ENCODE measurements around the gene GDAP1L1. TPM values are rescaled to one million over a fixed set of nuclear protein-coding genes. Genes with fewer than 3 reads are reported as not detected.
"Not testable (repeated sequence)": the region's sequence is repeated elsewhere in the genome, so short reads cannot be mapped to it uniquely, and the experiment has no call there.

Gene GDAP1L1
- total RNA-seq, 1 donor, result not detected

- Histone ChIP-seq H3K4me1 (ENCODE audit: insufficient read depth, low read length) (no peaks in the 10 kb centered on the region), H3K4me3 (ENCODE audit: low read length) (no peak overlapping the region), H3K27me3 (ENCODE audit: insufficient read depth, low read length) (no peaks in the 10 kb centered on the region), H3K9me3 (ENCODE audit: low read depth, low read length) (no peaks in the 10 kb centered on the region)
Measured at GRCh38 chr20:44231713-44232468, 15.2 kb upstream of the GDAP1L1 start.

GRCh38 chr20:44232469-44232856 is 14.6 kb upstream of the GDAP1L1 start:
- H3K9me3 ChIP-seq (ENCODE audit: low read depth, low read length); H3K4me1 ChIP-seq (ENCODE audit: insufficient read depth, low read length); H3K27me3 ChIP-seq (ENCODE audit: insufficient read depth, low read length); H3K4me3 ChIP-seq (ENCODE audit: low read length): not testable (repeated sequence)

GRCh38 chr20:44233436-44234016 is 13.6 kb upstream of the GDAP1L1 start:
- Histone ChIP-seq H3K4me1 (ENCODE audit: insufficient read depth, low read length) (no peaks in the 10 kb centered on the region), H3K27me3 (ENCODE audit: insufficient read depth, low read length) (no peaks in the 10 kb centered on the region), H3K9me3 (ENCODE audit: low read depth, low read length) (no peaks in the 10 kb centered on the region), H3K4me3 (ENCODE audit: low read length) (no peak overlapping the region)

GRCh38 chr20:44234566-44235317 is 12.4 kb upstream of the GDAP1L1 start:
- no peak overlapping the region for H3K4me3 ChIP-seq (ENCODE audit: low read length)
- no peaks in the 10 kb centered on the region for H3K27me3 ChIP-seq (ENCODE audit: insufficient read depth, low read length)
- no peaks in the 10 kb centered on the region for H3K9me3 ChIP-seq (ENCODE audit: low read depth, low read length)
- no peaks in the 10 kb centered on the region for H3K4me1 ChIP-seq (ENCODE audit: insufficient read depth, low read length)

- Histone ChIP-seq H3K4me3 (ENCODE audit: low read length) (no peak overlapping the region), H3K4me1 (ENCODE audit: insufficient read depth, low read length) (no peaks in the 10 kb centered on the region), H3K27me3 (ENCODE audit: insufficient read depth, low read length) (no peaks in the 10 kb centered on the region), H3K9me3 (ENCODE audit: low read depth, low read length) (no peaks in the 10 kb centered on the region)
Measured at GRCh38 chr20:44235702-44236101, 11.4 kb upstream of the GDAP1L1 start.

- not testable (repeated sequence) for H3K9me3 ChIP-seq (ENCODE audit: low read depth, low read length); H3K4me3 ChIP-seq (ENCODE audit: low read length); H3K4me1 ChIP-seq (ENCODE audit: insufficient read depth, low read length); H3K27me3 ChIP-seq (ENCODE audit: insufficient read depth, low read length)
Measured at GRCh38 chr20:44236840-44237239, 10.3 kb upstream of the GDAP1L1 start.

GRCh38 chr20:44241796-44242195 is 5.3 kb upstream of the GDAP1L1 start:
- Histone ChIP-seq H3K27me3 (ENCODE audit: insufficient read depth, low read length) (peaks cover 10% of the 10 kb centered on the region), H3K4me3 (ENCODE audit: low read length) (no peak overlapping the region), H3K9me3 (ENCODE audit: low read depth, low read length) (no peaks in the 10 kb centered on the region), H3K4me1 (ENCODE audit: insufficient read depth, low read length) (no peaks in the 10 kb centered on the region)

- Histone ChIP-seq H3K4me1 (ENCODE audit: insufficient read depth, low read length) (no peaks in the 10 kb centered on the region), H3K9me3 (ENCODE audit: low read depth, low read length) (no peaks in the 10 kb centered on the region), H3K4me3 (ENCODE audit: low read length) (no peak overlapping the region), H3K27me3 (ENCODE audit: insufficient read depth, low read length) (peaks cover 27% of the 10 kb centered on the region)
Measured at GRCh38 chr20:44245977-44246376, 1.1 kb upstream of the GDAP1L1 start.

GRCh38 chr20:44247586-44248409 is 690 bp downstream of the GDAP1L1 start:
- Histone ChIP-seq H3K27me3 (ENCODE audit: insufficient read depth, low read length) (peaks cover 27% of the 10 kb centered on the region), H3K9me3 (ENCODE audit: low read depth, low read length) (no peaks in the 10 kb centered on the region), H3K4me3 (ENCODE audit: low read length) (no peak overlapping the region), H3K4me1 (ENCODE audit: insufficient read depth, low read length) (no peaks in the 10 kb centered on the region)

- Histone ChIP-seq H3K9me3 (ENCODE audit: low read depth, low read length) (no peaks in the 10 kb centered on the region), H3K4me1 (ENCODE audit: insufficient read depth, low read length) (no peaks in the 10 kb centered on the region), H3K27me3 (ENCODE audit: insufficient read depth, low read length) (peaks cover 27% of the 10 kb centered on the region), H3K4me3 (ENCODE audit: low read length) (no peak overlapping the region)
Measured at GRCh38 chr20:44248410-44248759, 1.3 kb downstream of the GDAP1L1 start.

- H3K27me3 ChIP-seq (ENCODE audit: insufficient read depth, low read length), result peaks cover 22% of the 10 kb centered on the region
Measured at GRCh38 chr20:44251284-44251683, 4.2 kb downstream of the GDAP1L1 start.

GRCh38 chr20:44253528-44253927 is 6.4 kb downstream of the GDAP1L1 start:
- no peaks in the 10 kb centered on the region for H3K4me1 ChIP-seq (ENCODE audit: insufficient read depth, low read length)

More at GRCh38 chr20:44251284-44251683, 4.2 kb downstream of the GDAP1L1 start:
- Histone ChIP-seq H3K4me1 (ENCODE audit: insufficient read depth, low read length) (no peaks in the 10 kb centered on the region), H3K4me3 (ENCODE audit: low read length) (no peak overlapping the region), H3K9me3 (ENCODE audit: low read depth, low read length) (no peaks in the 10 kb centered on the region)

GRCh38 chr20:44254073-44254472 is 7.0 kb downstream of the GDAP1L1 start:
- Histone ChIP-seq H3K4me1 (ENCODE audit: insufficient read depth, low read length) (no peaks in the 10 kb centered on the region), H3K9me3 (ENCODE audit: low read depth, low read length) (no peaks in the 10 kb centered on the region), H3K4me3 (ENCODE audit: low read length) (no peak overlapping the region), H3K27me3 (ENCODE audit: insufficient read depth, low read length) (peaks cover 2% of the 10 kb centered on the region)

More at GRCh38 chr20:44253528-44253927, 6.4 kb downstream of the GDAP1L1 start:
- Histone ChIP-seq H3K27me3 (ENCODE audit: insufficient read depth, low read length) (peaks cover 5% of the 10 kb centered on the region), H3K4me3 (ENCODE audit: low read length) (no peak overlapping the region), H3K9me3 (ENCODE audit: low read depth, low read length) (no peaks in the 10 kb centered on the region)

GRCh38 chr20:44255942-44256341 is 8.8 kb downstream of the GDAP1L1 start:
- no peaks in the 10 kb centered on the region for H3K9me3 ChIP-seq (ENCODE audit: low read depth, low read length)
- no peaks in the 10 kb centered on the region for H3K27me3 ChIP-seq (ENCODE audit: insufficient read depth, low read length)
- no peaks in the 10 kb centered on the region for H3K4me1 ChIP-seq (ENCODE audit: insufficient read depth, low read length)
- H3K4me3 ChIP-seq (ENCODE audit: low read length), result no peak overlapping the region

GRCh38 chr20:44256961-44257360 is 9.9 kb downstream of the GDAP1L1 start:
- Histone ChIP-seq H3K27me3 (ENCODE audit: insufficient read depth, low read length) (no peaks in the 10 kb centered on the region), H3K4me1 (ENCODE audit: insufficient read depth, low read length) (no peaks in the 10 kb centered on the region), H3K9me3 (ENCODE audit: low read depth, low read length) (no peaks in the 10 kb centered on the region), H3K4me3 (ENCODE audit: low read length) (no peak overlapping the region)

Measured in mononuclear cell (primary cell).